SK-N-SH (cell line): Measurements from ENCODE around the gene CCDC121. TPM values are rescaled to one million over a fixed set of nuclear protein-coding genes. Genes with fewer than 3 reads are reported as not detected.

Source experiments
- CTCF ChIA-PET: fragments of 300-600, 350-600 bp; formaldehyde crosslinking; extraction: SDS; loops from one replicate; lab custom pipeline; 2021; lab: Yijun Ruan, JAX
- POLR2A ChIA-PET: fragments of 350-600 bp; sonication (Branson Sonifier 250); formaldehyde crosslinking; extraction: SDS; loops from one replicate; lab custom pipeline; 2020; ENCODE audit warnings: antibody characterized with exemption, inconsistent platforms; lab: Yijun Ruan, JAX
- DNase-seq: peaks from one replicate; pipeline ENCODE4 v3.0.0; 2012
- H2AFZ ChIP-seq: fragments of 200-600 bp; sonication (generic); 2 replicates; pipeline ENCODE4 v1.8.1; 2016; ENCODE audit warnings: antibody characterized with exemption, mild to moderate bottlenecking, low read depth
- H3F3A ChIP-seq: fragments of 200-600 bp; sonication (generic); replicated peaks from 2 replicates; pipeline ENCODE3; 2016; ENCODE audit warnings: antibody characterized with exemption, mild to moderate bottlenecking; ENCODE audit not compliant: insufficient read depth
- H3K27ac ChIP-seq, 2 experiments: fragments of 200-500 bp in 1 of 2; fragments of 200-600 bp in 1 of 2; sonication (Bioruptor generic) in 1 of 2; sonication (generic), shearing (Covaris generic) in 1 of 2; 2 replicates each; pipeline versions ENCODE4 v1.5.1 to v1.6.1; 2014 to 2016; ENCODE audit warnings: low read depth in 2 of 2, inconsistent platforms in 1 of 2, low read length in 1 of 2, mild to moderate bottlenecking in 1 of 2, mixed read lengths in 1 of 2
- H3K27me3 ChIP-seq: fragments of 200-600 bp; sonication (generic), shearing (Covaris generic); 2 replicates; pipeline ENCODE4 v1.6.1; 2016; ENCODE audit warnings: mixed run types; ENCODE audit not compliant: insufficient read depth
- H3K36me3 ChIP-seq, 2 experiments: fragments of 200-500 bp in 1 of 2; fragments of 200-600 bp in 1 of 2; sonication (Bioruptor generic) in 1 of 2; sonication (generic) in 1 of 2; replicated peaks in 1 of 2; 2 replicates each; pipeline versions ENCODE3 to v1.5.1; 2014 to 2016; ENCODE audit warnings: low read length in 1 of 2, mild to moderate bottlenecking in 1 of 2; ENCODE audit not compliant: insufficient read depth in 2 of 2, control insufficient read depth in 1 of 2
- H3K4me1 ChIP-seq, 2 experiments: fragments of 200-500 bp in 1 of 2; fragments of 200-600 bp in 1 of 2; sonication (Bioruptor generic) in 1 of 2; sonication (generic), shearing (Covaris generic) in 1 of 2; 2 replicates each; pipeline versions ENCODE4 v1.5.1 to v1.6.1; 2014 to 2016; ENCODE audit warnings: low read depth in 1 of 2, low read length in 1 of 2, mixed run types in 1 of 2; ENCODE audit not compliant: insufficient read depth in 2 of 2, control insufficient read depth in 1 of 2
- H3K4me2 ChIP-seq: fragments of 200-600 bp; sonication (generic), shearing (Covaris generic); 2 replicates; pipeline ENCODE4 v1.6.1; 2017; ENCODE audit warnings: mixed run types
- H3K4me3 ChIP-seq, 2 experiments: fragments of 200-500 bp in 1 of 2; fragments of 200-600 bp in 1 of 2; sonication (Bioruptor generic) in 1 of 2; sonication (generic), shearing (Covaris generic) in 1 of 2; 2 replicates each; pipeline versions ENCODE4 v1.5.1 to v1.8.1; 2014 to 2016; ENCODE audit warnings: low read depth in 2 of 2, inconsistent platforms in 1 of 2, low read length in 1 of 2, mild to moderate bottlenecking in 1 of 2, mixed read lengths in 1 of 2, moderate library complexity in 1 of 2
- H3K79me2 ChIP-seq: fragments of 200-600 bp; sonication (generic); 2 replicates; pipeline ENCODE4 v1.8.1; 2017; ENCODE audit warnings: mild to moderate bottlenecking; ENCODE audit not compliant: insufficient read depth
- H3K9ac ChIP-seq: fragments of 200-600 bp; sonication (generic); 2 replicates; pipeline ENCODE4 v1.6.1; 2017; ENCODE audit warnings: mixed run types
- H3K9me2 ChIP-seq: fragments of 200-600 bp; sonication (generic); 2 replicates; pipeline ENCODE4 v1.6.1; 2017; ENCODE audit warnings: mixed run types
- H3K9me3 ChIP-seq: fragments of 200-600 bp; sonication (generic); 2 replicates; pipeline ENCODE4 v1.6.1; 2017; ENCODE audit warnings: mixed run types, mild to moderate bottlenecking, moderate library complexity
- H4K20me1 ChIP-seq: fragments of 200-600 bp; sonication (generic); 2 replicates; pipeline ENCODE4 v1.6.1; 2017; ENCODE audit warnings: mild to moderate bottlenecking, mixed run types; ENCODE audit not compliant: insufficient read depth
- CHD2 ChIP-seq: fragments of 150-350 bp; IDR thresholded peaks from 2 replicates; pipeline ENCODE4 v1.6.1; 2018; ENCODE audit warnings: low read length; ENCODE audit not compliant: partially characterized antibody
- EZH2phosphoT487 ChIP-seq: fragments of 200-600 bp; sonication (generic); IDR thresholded peaks from 2 replicates; pipeline ENCODE4 v1.6.1; 2017; ENCODE audit warnings: low read depth, mixed run types, mild to moderate bottlenecking, antibody characterized with exemption, moderate library complexity, borderline replicate concordance
- FOSL2 ChIP-seq: IDR thresholded peaks from 2 replicates; pipeline ENCODE4 v1.4.0; 2012; ENCODE audit warnings: low read depth, mild to moderate bottlenecking, moderate library complexity, borderline replicate concordance
- FOXJ3 ChIP-seq: sonication (generic); formaldehyde crosslinking; IDR thresholded peaks from 2 replicates; pipeline ENCODE4 v1.5.1; 2020; ENCODE audit warnings: mild to moderate bottlenecking, missing genetic modification reagents
- FOXM1 ChIP-seq: IDR thresholded peaks from 2 replicates; pipeline ENCODE4 v1.4.0; 2012; ENCODE audit warnings: low read depth, mild to moderate bottlenecking
- GABPA ChIP-seq: IDR thresholded peaks from 2 replicates; pipeline ENCODE4 v1.4.0; 2012; ENCODE audit warnings: low read depth, mild to moderate bottlenecking
- JUND ChIP-seq: IDR thresholded peaks from 2 replicates; pipeline ENCODE4 v1.4.0; 2012
- MXI1 ChIP-seq: IDR thresholded peaks from 2 replicates; pipeline ENCODE4 v1.6.1; 2012; ENCODE audit warnings: mild to moderate bottlenecking, low read depth, low read length, improper control_type of control experiment
- NFIC ChIP-seq: IDR thresholded peaks from 2 replicates; pipeline ENCODE4 v1.4.0; 2012; ENCODE audit warnings: borderline replicate concordance
- NRF1 ChIP-seq: IDR thresholded peaks from 2 replicates; pipeline ENCODE4 v1.6.1; 2012; ENCODE audit warnings: low read depth, mild to moderate bottlenecking, low read length
- POLR2AphosphoS5 ChIP-seq: IDR thresholded peaks from 2 replicates; pipeline ENCODE4 v1.6.1; 2012; ENCODE audit warnings: low read depth, low read length
- RAD21 ChIP-seq: IDR thresholded peaks from 2 replicates; pipeline ENCODE4 v1.6.1; 2012; ENCODE audit warnings: mild to moderate bottlenecking, low read length
- SMC3 ChIP-seq: IDR thresholded peaks from 2 replicates; pipeline ENCODE4 v1.6.1; 2012; ENCODE audit warnings: low read depth, low read length, improper control_type of control experiment
- TAF1 ChIP-seq: IDR thresholded peaks from 2 replicates; pipeline ENCODE4 v1.6.1; 2012; ENCODE audit warnings: low read depth, mild to moderate bottlenecking, low read length, moderate library complexity, borderline replicate concordance
- TEAD4 ChIP-seq: IDR thresholded peaks from 2 replicates; pipeline ENCODE4 v1.4.0; 2012; ENCODE audit warnings: mild to moderate bottlenecking, borderline replicate concordance; ENCODE audit not compliant: insufficient read depth
- WGBS: methylation state at CpG from one replicate; pipeline ENCODE4 v1.1.6; 2017; ENCODE audit warnings: low lambda C conversion rate; 5-methylcytosine and 5-hydroxymethylcytosine counted together
- polyA plus RNA-seq, 3 experiments: library from polyadenylated mRNA; depleted of rRNA; stranded (reverse); fragments of >200 nt; gene quantifications; 2 replicates each; pipeline ENCODE4 v1.2.3, GENCODE V29; 2012
- TF ChIP-seq, protein P1 (sequence below): fragments of 150-350 bp; IDR thresholded peaks from 2 replicates; pipeline ENCODE4 v1.6.1; 2016; ENCODE audit warnings: mild to moderate bottlenecking, low read depth, low read length
- TF ChIP-seq, protein P2 (sequence below): IDR thresholded peaks from 2 replicates; pipeline ENCODE4 v1.4.0; 2012; ENCODE audit warnings: low read depth, borderline replicate concordance
- TF ChIP-seq, protein P3 (sequence below): IDR thresholded peaks from 2 replicates; pipeline ENCODE4 v1.4.0; 2012; ENCODE audit warnings: low read depth, borderline replicate concordance

The CCDC121 gene
- polyA plus RNA-seq, 1 of the 3 experiments (the other 2 are of a cell fraction) = 2.3 TPM

DNA sequence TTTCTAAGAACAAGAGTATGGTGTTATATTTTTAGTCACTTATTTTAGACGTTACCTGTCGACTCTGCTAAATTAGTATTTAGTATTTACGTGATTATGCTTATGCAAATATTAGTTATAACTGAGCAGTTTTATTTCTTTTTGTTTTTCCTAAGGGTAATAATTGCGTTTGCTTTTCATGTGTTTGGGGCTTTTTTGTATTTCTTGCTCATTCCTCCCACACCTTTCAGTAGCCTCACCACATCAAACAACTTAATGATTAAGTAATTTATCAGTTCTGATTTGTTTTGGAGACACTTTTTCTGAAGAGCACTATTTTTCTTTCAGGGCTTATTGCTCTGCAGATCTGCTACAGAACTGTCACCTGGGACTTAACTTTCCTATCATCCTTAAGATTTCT lies 42.4 kb upstream of the CCDC121 start:
- 96% methylated on average over 4 of the region's 4 CpGs for WGBS
- ChIA-PET POLR2A (no interaction called here), CTCF (interaction anchor here (1.0 to 5.3 kb wide), 2 partner anchors 12 to 725 kb away, joined by 4 to 82 read pairs; no protein-coding TSS in a partner anchor)
- no peaks in the 10 kb centered on the region for H3K9me3 ChIP-seq
- H4K20me1 ChIP-seq = no peaks in the 10 kb centered on the region
- TF ChIP-seq POLR2AphosphoS5 = no peak
- TF ChIP-seq, protein P1, sequence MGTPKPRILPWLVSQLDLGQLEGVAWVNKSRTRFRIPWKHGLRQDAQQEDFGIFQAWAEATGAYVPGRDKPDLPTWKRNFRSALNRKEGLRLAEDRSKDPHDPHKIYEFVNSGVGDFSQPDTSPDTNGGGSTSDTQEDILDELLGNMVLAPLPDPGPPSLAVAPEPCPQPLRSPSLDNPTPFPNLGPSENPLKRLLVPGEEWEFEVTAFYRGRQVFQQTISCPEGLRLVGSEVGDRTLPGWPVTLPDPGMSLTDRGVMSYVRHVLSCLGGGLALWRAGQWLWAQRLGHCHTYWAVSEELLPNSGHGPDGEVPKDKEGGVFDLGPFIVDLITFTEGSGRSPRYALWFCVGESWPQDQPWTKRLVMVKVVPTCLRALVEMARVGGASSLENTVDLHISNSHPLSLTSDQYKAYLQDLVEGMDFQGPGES = no peak
- no peak for TF ChIP-seq JUND
- TF ChIP-seq NFIC = no peak
- TF ChIP-seq FOXJ3 (CRISPR knock-in tag) = no peak
- TF ChIP-seq SMC3 = no peak
- no peak for TF ChIP-seq FOSL2
- TF ChIP-seq, protein P2, sequence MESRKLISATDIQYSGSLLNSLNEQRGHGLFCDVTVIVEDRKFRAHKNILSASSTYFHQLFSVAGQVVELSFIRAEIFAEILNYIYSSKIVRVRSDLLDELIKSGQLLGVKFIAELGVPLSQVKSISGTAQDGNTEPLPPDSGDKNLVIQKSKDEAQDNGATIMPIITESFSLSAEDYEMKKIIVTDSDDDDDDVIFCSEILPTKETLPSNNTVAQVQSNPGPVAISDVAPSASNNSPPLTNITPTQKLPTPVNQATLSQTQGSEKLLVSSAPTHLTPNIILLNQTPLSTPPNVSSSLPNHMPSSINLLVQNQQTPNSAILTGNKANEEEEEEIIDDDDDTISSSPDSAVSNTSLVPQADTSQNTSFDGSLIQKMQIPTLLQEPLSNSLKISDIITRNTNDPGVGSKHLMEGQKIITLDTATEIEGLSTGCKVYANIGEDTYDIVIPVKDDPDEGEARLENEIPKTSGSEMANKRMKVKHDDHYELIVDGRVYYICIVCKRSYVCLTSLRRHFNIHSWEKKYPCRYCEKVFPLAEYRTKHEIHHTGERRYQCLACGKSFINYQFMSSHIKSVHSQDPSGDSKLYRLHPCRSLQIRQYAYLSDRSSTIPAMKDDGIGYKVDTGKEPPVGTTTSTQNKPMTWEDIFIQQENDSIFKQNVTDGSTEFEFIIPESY = no peak
- TF ChIP-seq RAD21 = no peak
- TF ChIP-seq EZH2phosphoT487 = no peak
- no peak for TF ChIP-seq TAF1
- no peak overlapping the region for H3K4me2 ChIP-seq
- DNase-seq = no peak
- no peaks in the 10 kb centered on the region for H3K27me3 ChIP-seq
- H3K27ac ChIP-seq = no peak overlapping the region
- no peak overlapping the region for H2AFZ ChIP-seq
- H3K4me3 ChIP-seq = no peak overlapping the region
- no peaks in the 10 kb centered on the region for H3K9me2 ChIP-seq
- H3K4me1 ChIP-seq = no peaks in the 10 kb centered on the region
- H3F3A ChIP-seq = peaks cover 3% of the 10 kb centered on the region
- H3K79me2 ChIP-seq = peaks cover 7% of the 10 kb centered on the region; the same call in 1 of the 2 replicates
- H3K36me3 ChIP-seq = peaks cover 57 to 66% of the 10 kb centered on the region in 2 experiments
- no peak overlapping the region for H3K9ac ChIP-seq

DNA sequence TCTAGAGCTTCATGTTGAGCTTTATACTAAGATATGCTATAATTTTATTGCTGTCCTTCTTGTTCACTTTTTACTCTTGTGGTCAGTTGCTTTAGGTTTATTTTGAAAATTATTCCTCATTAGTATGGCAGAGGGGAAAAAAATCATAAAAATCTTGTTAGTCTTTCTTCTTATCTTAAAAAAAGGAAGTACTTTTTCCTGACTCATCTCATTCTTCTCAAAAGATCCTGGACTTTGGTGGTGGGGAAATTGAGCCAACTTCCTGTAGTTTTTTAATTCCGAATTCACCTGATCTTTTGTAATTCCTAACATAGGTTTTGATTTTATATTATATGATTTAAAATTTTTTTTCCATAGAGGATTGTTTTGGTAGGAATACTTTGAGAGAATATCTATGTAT lies 38.6 kb upstream of the CCDC121 start:
- Histone ChIP-seq H3K9me3 (no peaks in the 10 kb centered on the region), H3K27me3 (no peaks in the 10 kb centered on the region), H3K27ac (no peak overlapping the region), H3K4me2 (no peak overlapping the region), H2AFZ (no peak overlapping the region), H3K4me3 (no peak overlapping the region), H3F3A (no peaks in the 10 kb centered on the region), H3K9me2 (no peaks in the 10 kb centered on the region), H3K4me1 (peaks cover 10 to 19% of the 10 kb centered on the region in 2 experiments; a peak in 3 of 4 replicates)
- POLR2A ChIA-PET = no interaction called here
- DNase-seq = no peak
- WGBS = 81% methylated on average over 1 of the region's 1 CpG
- TF ChIP-seq POLR2AphosphoS5 = no peak
- TF ChIP-seq NFIC = no peak
- TF ChIP-seq GABPA = no peak
- TF ChIP-seq NRF1 = no peak
- TF ChIP-seq FOSL2 = no peak
- TF ChIP-seq, protein P3, sequence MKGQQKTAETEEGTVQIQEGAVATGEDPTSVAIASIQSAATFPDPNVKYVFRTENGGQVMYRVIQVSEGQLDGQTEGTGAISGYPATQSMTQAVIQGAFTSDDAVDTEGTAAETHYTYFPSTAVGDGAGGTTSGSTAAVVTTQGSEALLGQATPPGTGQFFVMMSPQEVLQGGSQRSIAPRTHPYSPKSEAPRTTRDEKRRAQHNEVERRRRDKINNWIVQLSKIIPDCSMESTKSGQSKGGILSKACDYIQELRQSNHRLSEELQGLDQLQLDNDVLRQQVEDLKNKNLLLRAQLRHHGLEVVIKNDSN = no peak
- no peak for TF ChIP-seq TEAD4
- no peak for TF ChIP-seq FOXM1
- no peak for TF ChIP-seq MXI1
- no peak for TF ChIP-seq CHD2
- TF ChIP-seq, protein P2 = no peak
- TF ChIP-seq, all 33 proteins: peak for 0
- CTCF ChIA-PET = interaction anchor here (8.1 kb wide), 1 partner anchor 15 kb away, joined by 146 read pairs; no protein-coding TSS in a partner anchor
- H4K20me1 ChIP-seq = no peaks in the 10 kb centered on the region
- H3K9ac ChIP-seq = no peak overlapping the region
- H3K79me2 ChIP-seq = peaks cover 37% of the 10 kb centered on the region
- H3K36me3 ChIP-seq = peaks cover 34 to 43% of the 10 kb centered on the region in 2 experiments
